ENCODE data around the gene GATA6. TPM values are rescaled to one million over a fixed set of nuclear protein-coding genes. Genes with fewer than 3 reads are reported as not detected.
A peak's percentile ranks its signal among the peaks of the same experiment; 100 is the strongest.

Gene GATA6
- total RNA-seq, 1 donor, result 5.2 TPM

DNA sequence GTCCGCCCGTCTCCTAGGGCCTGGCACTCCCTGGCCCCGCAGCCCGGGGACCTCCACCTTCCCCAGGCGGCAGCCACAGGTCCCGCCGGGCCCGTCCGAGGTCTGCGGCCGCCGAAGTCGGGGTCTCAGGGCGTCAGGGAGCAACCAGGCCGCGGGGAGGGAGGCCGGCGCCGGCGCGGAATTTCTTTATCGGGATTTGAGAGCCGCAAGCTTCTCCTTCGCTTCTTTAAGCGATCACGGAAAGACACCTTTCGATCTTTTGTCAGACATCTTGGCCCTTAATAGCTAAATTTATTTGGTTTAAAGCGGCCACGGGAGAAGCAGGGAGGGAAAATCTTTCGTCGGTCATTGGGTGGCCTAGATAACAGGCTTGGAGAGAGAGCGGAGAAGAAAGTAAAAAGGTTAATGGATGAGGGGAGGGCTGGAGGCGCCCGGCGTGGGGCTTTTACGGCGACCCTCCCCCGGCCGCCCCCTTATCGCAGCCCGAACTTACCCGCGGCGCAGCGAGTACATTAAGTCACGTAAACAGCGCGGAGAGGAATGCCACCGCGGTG is 4.3 kb upstream of the GATA6 start:
- H3K4me3 ChIP-seq (ENCODE audit: low read depth, low read length), result no peak overlapping the region
- DNase-seq (ENCODE audit: low read depth), result no peak
- TF ChIP-seq CTCF (IDR thresholded peaks at IDR 0.05; ENCODE audit: insufficient read depth, low read depth, low read length), result no peak

- no peak overlapping the region for H3K4me3 ChIP-seq (ENCODE audit: low read depth, low read length)
- no peak for TF ChIP-seq CTCF (IDR thresholded peaks at IDR 0.05; ENCODE audit: insufficient read depth, low read depth, low read length)
- no peak for DNase-seq (ENCODE audit: low read depth)
These were observed 3.8 kb upstream of the GATA6 start for GRCh38 chr18:22165603-22166068.

DNA sequence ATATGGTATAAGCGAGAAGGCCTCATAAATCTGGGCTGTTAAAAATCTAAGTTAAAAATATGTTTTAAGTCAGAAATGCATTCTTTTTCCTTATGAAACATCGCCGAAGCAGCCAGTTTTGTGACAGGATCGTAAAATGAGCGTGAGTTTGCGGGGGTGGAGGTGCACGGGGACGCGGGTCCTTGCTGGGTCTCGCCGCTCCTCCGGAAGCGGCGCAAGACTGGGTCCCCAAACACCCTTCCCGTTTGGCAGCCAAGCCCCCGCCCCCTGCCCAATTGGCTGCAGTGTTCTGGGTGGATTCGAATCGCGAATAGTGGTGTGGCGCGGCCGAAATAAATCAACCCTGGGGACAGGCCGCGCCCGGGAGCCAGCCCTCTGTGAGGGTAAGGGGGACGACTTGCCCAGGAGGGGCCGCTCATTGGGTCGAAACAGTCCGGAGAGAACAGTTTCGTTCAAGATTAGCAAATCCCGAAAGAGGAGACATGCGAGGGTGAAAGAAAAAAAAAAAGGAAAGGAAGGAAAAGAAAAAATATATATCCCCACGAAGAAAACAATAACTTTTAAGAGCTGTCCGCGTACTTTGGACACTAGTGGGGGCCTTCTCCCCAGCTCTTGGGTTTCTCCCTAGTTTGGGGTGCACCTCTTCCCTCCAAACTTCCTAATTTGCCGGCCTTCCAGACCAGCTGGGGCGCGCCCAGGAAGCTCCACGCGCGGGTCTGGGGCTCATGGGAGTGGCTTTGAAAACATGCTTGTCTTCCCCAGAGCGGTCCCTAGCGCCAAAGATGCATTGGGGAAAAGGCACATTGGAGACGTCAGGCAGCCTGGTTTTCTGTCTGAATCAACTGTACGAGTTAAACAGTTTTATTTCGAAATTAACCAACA is 3.1 kb upstream of the GATA6 start:
- no peak for DNase-seq (ENCODE audit: low read depth)
- no peak overlapping the region for H3K4me3 ChIP-seq (ENCODE audit: low read depth, low read length)
- TF ChIP-seq CTCF (IDR thresholded peaks at IDR 0.05; ENCODE audit: insufficient read depth, low read depth, low read length), result no peak

DNA sequence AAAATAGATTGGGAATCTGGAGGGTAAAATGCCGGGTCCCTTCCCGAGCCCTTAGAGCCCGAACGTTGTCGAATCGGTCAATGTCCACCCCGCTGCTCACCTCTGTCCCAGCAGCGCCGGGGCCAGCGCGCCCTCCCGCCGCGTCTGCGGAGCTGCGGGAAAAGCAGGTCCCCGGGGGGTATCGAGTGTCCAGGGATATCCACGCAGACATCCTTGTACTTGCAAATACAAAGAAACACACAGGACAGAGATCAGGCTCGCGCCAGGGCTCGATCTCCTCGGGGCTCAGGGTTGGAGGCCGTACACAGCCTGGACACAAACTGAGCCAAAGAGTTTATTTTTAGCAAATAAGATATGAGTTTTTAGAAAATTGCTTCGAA is 2.3 kb upstream of the GATA6 start:
- DNase-seq (ENCODE audit: low read depth), result no peak
- no peak overlapping the region for H3K4me3 ChIP-seq (ENCODE audit: low read depth, low read length)

DNA sequence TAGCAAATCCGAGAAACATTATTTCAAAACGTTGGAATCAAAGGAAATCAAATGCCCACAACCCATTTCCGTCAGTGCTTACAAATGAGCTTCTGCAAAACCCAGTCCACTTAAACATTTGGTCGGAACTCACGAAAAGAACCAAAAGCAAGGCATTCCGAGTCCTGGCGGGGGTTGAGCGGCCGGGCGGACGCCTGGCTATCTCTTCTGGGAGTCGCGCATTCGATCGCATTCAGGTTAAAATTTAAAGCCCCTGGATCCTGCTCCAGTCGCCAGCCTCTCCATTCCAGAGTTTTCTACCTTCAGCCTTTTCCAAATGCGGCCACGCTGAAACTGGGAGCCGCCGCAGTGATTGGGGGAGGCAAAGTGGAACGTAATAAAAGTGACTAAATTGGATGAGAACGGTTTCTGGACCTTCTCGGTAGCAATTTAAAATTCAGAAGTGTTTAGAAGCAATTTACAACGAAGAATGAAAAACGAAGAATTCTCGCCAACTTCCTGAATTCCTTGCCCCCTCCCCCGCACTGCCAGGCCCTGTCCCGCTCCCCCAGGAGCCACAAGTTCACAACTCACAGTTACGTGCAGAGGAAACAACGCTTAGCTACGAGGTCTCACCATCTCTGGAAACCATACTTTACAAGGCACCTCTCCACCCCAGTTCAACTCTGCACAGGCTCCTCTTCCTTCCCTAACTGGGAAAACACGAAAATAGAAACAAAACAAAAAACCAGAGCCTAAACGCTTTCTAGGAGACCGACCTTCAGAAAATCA is 1.7 kb upstream of the GATA6 start:
- DNase-seq (ENCODE audit: low read depth), result no peak
- no peak for TF ChIP-seq CTCF (IDR thresholded peaks at IDR 0.05; ENCODE audit: insufficient read depth, low read depth, low read length)
- H3K4me3 ChIP-seq (ENCODE audit: low read depth, low read length), result no peak overlapping the region

More for the DNA sequence above, 2.3 kb upstream of the GATA6 start:
- no peak for TF ChIP-seq CTCF (IDR thresholded peaks at IDR 0.05; ENCODE audit: insufficient read depth, low read depth, low read length)

- H3K4me3 ChIP-seq (ENCODE audit: low read depth, low read length), result peak overlapping the region; percentile 88
- TF ChIP-seq CTCF (IDR thresholded peaks at IDR 0.05; ENCODE audit: insufficient read depth, low read depth, low read length), result peak; percentile 0
- DNase-seq (ENCODE audit: low read depth), result no peak
These were observed 948 bp upstream of the GATA6 start for GRCh38 chr18:22168360-22168921.

Measured in fibroblast of villous mesenchyme (primary cell).